ENCODE data around the gene ARHGEF3.

The ARHGEF3 gene

GRCh38 chr3:56681984-56682461, 119.7 kb downstream of the ARHGEF3 start:
- Histone ChIP-seq H3K4me1 (ENCODE audit: control insufficient read depth, insufficient read depth, low read length) (peaks cover 4% of the 10 kb centered on the region; the same call in 1 of the 2 replicates), H3K27ac (ENCODE audit: extremely low read depth, low read depth, low read length) (peak overlapping the region; percentile 92), H3K36me3 (ENCODE audit: control insufficient read depth in 2 of 2, insufficient read depth in 1 of 2, low read length in 2 of 2) (peaks cover 0 to 8% of the 10 kb centered on the region in 2 experiments; a peak in 1 of 3 replicates), H3K4me3 (ENCODE audit: low read depth, low read length) (peak overlapping the region; percentile 88), H3K9me3 (ENCODE audit: control insufficient read depth, insufficient read depth, low read depth, low read length) (no peaks in the 10 kb centered on the region)
- ChIA-PET POLR2A (interaction anchor here (0.6 to 1.6 kb wide), 3 partner anchors 8 to 18 kb away, joined by 3 to 12 read pairs (median 5); no protein-coding TSS in a partner anchor), CTCF (interaction anchor here (0.5 kb wide), 1 partner anchor 21 kb away, joined by 3 read pairs; no protein-coding TSS in a partner anchor)
- no peak for TF ChIP-seq KLF9 (tag by site-specific recombination; IDR thresholded peaks at IDR 0.05; ENCODE audit: low read depth)
- no peak for TF ChIP-seq TCF7L2 (IDR thresholded peaks at IDR 0.05; ENCODE audit: borderline replicate concordance, low read depth, low read length)
- peak; percentile 55 for TF ChIP-seq ZNF585B (tag by site-specific recombination; IDR thresholded peaks at IDR 0.05)

- Histone ChIP-seq H3K27ac (ENCODE audit: extremely low read depth, low read depth, low read length) (no peak overlapping the region), H3K4me3 (ENCODE audit: low read depth, low read length) (no peak overlapping the region), H3K4me1 (ENCODE audit: control insufficient read depth, insufficient read depth, low read length) (peaks cover 9% of the 10 kb centered on the region), H3K36me3 (ENCODE audit: control insufficient read depth in 2 of 2, insufficient read depth in 1 of 2, low read length in 2 of 2) (peaks cover 0 to 12% of the 10 kb centered on the region in 2 experiments; a peak in 2 of 3 replicates), H3K9me3 (ENCODE audit: control insufficient read depth, insufficient read depth, low read depth, low read length) (no peaks in the 10 kb centered on the region)
- ChIA-PET POLR2A (interaction anchor here (0.7 kb wide), 1 partner anchor 27 kb away, joined by 4 read pairs; no protein-coding TSS in a partner anchor), CTCF (interaction anchor here (0.6 kb wide), 1 partner anchor 316 kb away, joined by 3 read pairs; no protein-coding TSS in a partner anchor)
- no peak for TF ChIP-seq ZBTB8A (tag by site-specific recombination; IDR thresholded peaks at IDR 0.05)
- no peak for TF ChIP-seq ZNF391 (tag by site-specific recombination; IDR thresholded peaks at IDR 0.05; ENCODE audit: borderline replicate concordance, low read depth)
- no peak for TF ChIP-seq ZNF596 (tag by site-specific recombination; IDR thresholded peaks at IDR 0.05)
- TF ChIP-seq ZNF571 (tag by site-specific recombination; IDR thresholded peaks at IDR 0.05): no peak
- no peak for TF ChIP-seq HOXA7 (CRISPR knock-in tag; IDR thresholded peaks at IDR 0.05; ENCODE audit: borderline replicate concordance)
- 0 out of 2 replicates have a peak, but pooled peaks have one; percentile 21 for TF ChIP-seq ZNF580 (tag by site-specific recombination; IDR thresholded peaks at IDR 0.05)
Measured at GRCh38 chr3:56680054-56680580, 121.6 kb downstream of the ARHGEF3 start.

Data from HEK293 (cell line).